GM23338 (cell line): ENCODE data around the gene FBLN1. TPM values are rescaled to one million over a fixed set of nuclear protein-coding genes. Genes with fewer than 3 reads are reported as not detected.

Experiments used
- ATAC-seq: fragments of 200-7000 bp; cut with Tn5 transposase; 3 replicates; pipeline ENCODE4 v1.9.1; 2020
- DNase-seq: peaks from one replicate; pipeline ENCODE4 v3.0.0-alpha.2; 2015; ENCODE audit warnings: low spot score
- H2AFZ ChIP-seq: fragments of 200-600 bp; sonication (generic); 2 replicates; pipeline ENCODE4 v1.8.0; 2016; ENCODE audit warnings: antibody characterized with exemption, mild to moderate bottlenecking, moderate library complexity
- H3F3A ChIP-seq: fragments of 200-600 bp; sonication (generic); replicated peaks from 2 replicates; pipeline ENCODE4 v1.8.0; 2017; ENCODE audit warnings: antibody characterized with exemption, mixed run types, low read depth
- H3K27ac ChIP-seq: fragments of 200-600 bp; sonication (generic); 2 replicates; pipeline ENCODE4 v1.6.1; 2016; ENCODE audit warnings: low read depth
- H3K27me3 ChIP-seq: fragments of 200-600 bp; sonication (generic); 2 replicates; pipeline ENCODE4 v1.8.0; 2016; ENCODE audit warnings: mild to moderate bottlenecking, mixed run types, moderate library complexity; ENCODE audit not compliant: insufficient read depth
- H3K36me3 ChIP-seq: fragments of 200-600 bp; sonication (generic); 2 replicates; pipeline ENCODE4 v1.8.0; 2016; ENCODE audit warnings: mild to moderate bottlenecking; ENCODE audit not compliant: insufficient read depth
- H3K4me1 ChIP-seq: fragments of 200-600 bp; sonication (generic); 2 replicates; pipeline ENCODE4 v1.8.0; 2016; ENCODE audit warnings: mild to moderate bottlenecking, moderate library complexity; ENCODE audit not compliant: insufficient read depth
- H3K4me2 ChIP-seq: fragments of 200-600 bp; sonication (generic); 2 replicates; pipeline ENCODE4 v1.7.1; 2017; ENCODE audit warnings: mixed run types
- H3K4me3 ChIP-seq: fragments of 200-600 bp; sonication (generic); 2 replicates; pipeline ENCODE4 v1.6.1; 2016; ENCODE audit warnings: mixed run types
- H3K79me2 ChIP-seq: fragments of 200-600 bp; sonication (generic); replicated peaks from 2 replicates; pipeline ENCODE4 v1.8.0; 2017; ENCODE audit warnings: mild to moderate bottlenecking; ENCODE audit not compliant: insufficient read depth
- H3K9me2 ChIP-seq: fragments of 200-600 bp; sonication (generic); 2 replicates; pipeline ENCODE4 v1.8.0; 2017; ENCODE audit not compliant: insufficient read depth
- H4K20me1 ChIP-seq: fragments of 200-600 bp; sonication (generic); replicated peaks from 2 replicates; pipeline ENCODE4 v1.8.0; 2017; ENCODE audit warnings: mild to moderate bottlenecking; ENCODE audit not compliant: insufficient read depth
- H3K27ac Mint-ChIP-seq: 2 replicates; pipeline ENCODE4 v1.8.0; 2020; ENCODE audit warnings: inconsistent platforms, mild to moderate bottlenecking, moderate library complexity, mixed read lengths
- H3K27me3 Mint-ChIP-seq: 3 replicates; pipeline ENCODE4 v1.8.0; 2022; ENCODE audit warnings: low read depth, mild to moderate bottlenecking, moderate library complexity, mixed read lengths, inconsistent platforms; ENCODE audit not compliant: insufficient read depth, poor library complexity
- H3K36me3 Mint-ChIP-seq: 3 replicates; pipeline ENCODE4 v1.8.0; 2021; ENCODE audit warnings: low read depth, mild to moderate bottlenecking, inconsistent platforms, moderate library complexity, mixed read lengths
- H3K4me1 Mint-ChIP-seq: 3 replicates; pipeline ENCODE4 v1.8.0; 2020; ENCODE audit warnings: mild to moderate bottlenecking, inconsistent platforms, mixed read lengths
- H3K4me3 Mint-ChIP-seq: 3 replicates; pipeline ENCODE4 v1.8.0; 2021; ENCODE audit warnings: moderate library complexity, mild to moderate bottlenecking, inconsistent platforms, mixed read lengths
- H3K9me3 Mint-ChIP-seq: 3 replicates; pipeline ENCODE4 v1.8.0; 2020; ENCODE audit warnings: moderate library complexity, mild to moderate bottlenecking, inconsistent platforms, mixed read lengths
- CREB1 ChIP-seq: fragments of 250-450 bp; sonication (Bioruptor Pico); IDR thresholded peaks from 2 replicates; pipeline ENCODE4 v1.5.0; 2020; ENCODE audit warnings: low read depth, mild to moderate bottlenecking, moderate library complexity
- EZH2phosphoT487 ChIP-seq: fragments of 200-600 bp; sonication (generic); IDR thresholded peaks from one replicate; pipeline ENCODE4 v1.8.1; 2018; ENCODE audit warnings: antibody characterized with exemption; ENCODE audit not compliant: unreplicated experiment
- POLR2AphosphoS5 ChIP-seq: IDR thresholded peaks from 2 replicates; pipeline ENCODE4 v1.6.1; 2016; ENCODE audit warnings: antibody characterized with exemption, low read depth
- ZNF114 ChIP-seq: fragments of 250-450 bp; sonication (Bioruptor Pico); IDR thresholded peaks from 2 replicates; pipeline ENCODE4 v1.5.0; 2020; ENCODE audit warnings: mild to moderate bottlenecking, moderate library complexity
- long read RNA-seq: library from polyadenylated mRNA; unstranded; transcript quantifications from one replicate; pipeline ENCODE4 v2.0.0, GENCODE V29; 2020; ENCODE audit not compliant: unreplicated experiment
- polyA plus RNA-seq: library from polyadenylated mRNA; unstranded; fragments of >200 nt; fragmentation: Nextera tagmentation; extraction: Ambion mirVana; gene quantifications from 2 replicates; pipeline ENCODE4 v1.2.1, GENCODE V29; 2016
- total RNA-seq: library from RNA; depleted of rRNA; stranded (reverse); fragments of >200 nt; shearing (Covaris generic); gene quantifications from 2 replicates; pipeline ENCODE4 v1.2.3, GENCODE V29; 2014; rRNA removed
- TF ChIP-seq, protein P1 (sequence below), 2 experiments: fragments of 200-600 bp in 1 of 2; sonication (generic) in 1 of 2; conservative IDR thresholded peaks; 2 replicates each; pipeline versions ENCODE4 v1.5.1 to v1.6.1; 2016 to 2017; ENCODE audit warnings: antibody characterized with exemption in 2 of 2, low read depth in 2 of 2, mild to moderate bottlenecking in 2 of 2, moderate library complexity in 1 of 2
- TF ChIP-seq, protein P2 (sequence below): IDR thresholded peaks from 2 replicates; pipeline ENCODE4 v1.6.1; 2016; ENCODE audit warnings: antibody characterized with exemption
- TF ChIP-seq, protein P3 (sequence below): fragments of 250-450 bp; sonication (Bioruptor Pico); IDR thresholded peaks from 2 replicates; pipeline ENCODE4 v1.5.0; 2020; ENCODE audit warnings: mild to moderate bottlenecking, moderate library complexity

Gene FBLN1, protein sequence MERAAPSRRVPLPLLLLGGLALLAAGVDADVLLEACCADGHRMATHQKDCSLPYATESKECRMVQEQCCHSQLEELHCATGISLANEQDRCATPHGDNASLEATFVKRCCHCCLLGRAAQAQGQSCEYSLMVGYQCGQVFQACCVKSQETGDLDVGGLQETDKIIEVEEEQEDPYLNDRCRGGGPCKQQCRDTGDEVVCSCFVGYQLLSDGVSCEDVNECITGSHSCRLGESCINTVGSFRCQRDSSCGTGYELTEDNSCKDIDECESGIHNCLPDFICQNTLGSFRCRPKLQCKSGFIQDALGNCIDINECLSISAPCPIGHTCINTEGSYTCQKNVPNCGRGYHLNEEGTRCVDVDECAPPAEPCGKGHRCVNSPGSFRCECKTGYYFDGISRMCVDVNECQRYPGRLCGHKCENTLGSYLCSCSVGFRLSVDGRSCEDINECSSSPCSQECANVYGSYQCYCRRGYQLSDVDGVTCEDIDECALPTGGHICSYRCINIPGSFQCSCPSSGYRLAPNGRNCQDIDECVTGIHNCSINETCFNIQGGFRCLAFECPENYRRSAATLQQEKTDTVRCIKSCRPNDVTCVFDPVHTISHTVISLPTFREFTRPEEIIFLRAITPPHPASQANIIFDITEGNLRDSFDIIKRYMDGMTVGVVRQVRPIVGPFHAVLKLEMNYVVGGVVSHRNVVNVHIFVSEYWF
- 134 and 137 TPM in 2 replicates for total RNA-seq
- 88.4 and 90.1 TPM in 2 replicates for polyA plus RNA-seq
- long read RNA-seq, transcript FBLN1-201 (15 exons, 2,251 nt), result major isoform, 105 of 135 reads
- long read RNA-seq, transcript FBLN1-202 (17 exons, 2,896 nt), result minor isoform, 10 of 135 reads
- long read RNA-seq, partial matches to known transcripts, result 8 of 135 reads
- long read RNA-seq, other reads (novel, unspliced or antisense), result 12 of 135 reads

DNA sequence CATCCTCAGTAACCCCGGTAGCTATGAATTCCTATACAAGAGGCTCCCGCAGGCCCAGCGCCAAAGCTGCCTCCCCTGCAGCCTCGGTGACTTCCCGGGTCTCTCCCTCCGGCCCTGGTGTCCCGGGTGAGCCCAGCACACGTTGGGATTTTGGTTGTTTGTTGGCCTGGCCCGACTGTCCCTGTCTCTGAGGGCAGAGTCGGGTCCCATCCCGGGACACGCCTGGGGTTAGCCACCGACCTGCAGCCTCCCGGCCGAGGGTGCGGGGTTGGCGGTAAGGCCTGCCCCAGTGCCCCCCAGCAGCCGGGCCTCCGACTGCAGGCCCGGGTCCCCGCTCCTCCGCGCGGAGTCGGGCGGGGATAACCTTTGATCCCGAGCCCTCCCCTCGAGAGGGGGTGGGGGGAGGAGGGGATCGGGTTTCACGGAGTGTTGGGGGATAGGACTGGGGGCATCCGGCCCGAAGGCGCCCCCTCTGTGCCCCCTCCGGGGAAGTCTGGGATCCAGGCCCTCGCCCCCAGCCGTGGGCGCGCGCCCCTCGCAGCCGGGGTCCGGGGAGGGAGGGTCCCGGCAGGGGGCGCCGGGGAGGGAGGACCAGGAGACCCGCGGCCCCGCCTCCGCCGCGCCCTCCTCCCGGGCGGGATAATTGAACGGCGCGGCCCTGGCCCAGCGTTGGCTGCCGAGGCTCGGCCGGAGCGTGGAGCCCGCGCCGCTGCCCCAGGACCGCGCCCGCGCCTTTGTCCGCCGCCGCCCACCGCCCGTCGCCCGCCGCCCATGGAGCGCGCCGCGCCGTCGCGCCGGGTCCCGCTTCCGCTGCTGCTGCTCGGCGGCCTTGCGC is at the start of gene FBLN1:
FBLN1 (plus strand) TSS at position 669 of the 835 bp plus-strand sequence; CDS start at position 772, 103 bp downstream.
- ATAC-seq, result peak; percentile 57
- Histone ChIP-seq H4K20me1 (0 out of 2 replicates have a peak, but pooled peaks cover 1% of the 10 kb centered on the region), H3K9me2 (no peaks in the 10 kb centered on the region), H3K79me2 (peaks cover 30% of the 10 kb centered on the region), H3K4me2 (peak within 1 kb of the TSS; percentile 97), H3K27me3 (no peaks in the 10 kb centered on the region), H3K4me1 (peaks cover 34% of the 10 kb centered on the region), H3K4me3 (peak within 1 kb of the TSS; percentile 86), H3K36me3 (no peaks in the 10 kb centered on the region), H3K27ac (peak within 1 kb of the TSS; percentile 93), H2AFZ (peak within 1 kb of the TSS; percentile 90), H3F3A (peaks cover 23% of the 10 kb centered on the region)
- Mint-ChIP-seq H3K27ac (peak within 1 kb of the TSS; percentile 95; the same call in 1 of the 2 replicates), H3K9me3 (peaks cover 3% of the 10 kb centered on the region; the same call in 1 of the 3 replicates), H3K36me3 (0 out of 3 replicates have a peak, but pooled peaks cover 3% of the 10 kb centered on the region), H3K4me3 (peak within 1 kb of the TSS; percentile 87), H3K27me3 (peaks cover 22% of the 10 kb centered on the region), H3K4me1 (peaks cover 43% of the 10 kb centered on the region)
- TF ChIP-seq, protein P1, sequence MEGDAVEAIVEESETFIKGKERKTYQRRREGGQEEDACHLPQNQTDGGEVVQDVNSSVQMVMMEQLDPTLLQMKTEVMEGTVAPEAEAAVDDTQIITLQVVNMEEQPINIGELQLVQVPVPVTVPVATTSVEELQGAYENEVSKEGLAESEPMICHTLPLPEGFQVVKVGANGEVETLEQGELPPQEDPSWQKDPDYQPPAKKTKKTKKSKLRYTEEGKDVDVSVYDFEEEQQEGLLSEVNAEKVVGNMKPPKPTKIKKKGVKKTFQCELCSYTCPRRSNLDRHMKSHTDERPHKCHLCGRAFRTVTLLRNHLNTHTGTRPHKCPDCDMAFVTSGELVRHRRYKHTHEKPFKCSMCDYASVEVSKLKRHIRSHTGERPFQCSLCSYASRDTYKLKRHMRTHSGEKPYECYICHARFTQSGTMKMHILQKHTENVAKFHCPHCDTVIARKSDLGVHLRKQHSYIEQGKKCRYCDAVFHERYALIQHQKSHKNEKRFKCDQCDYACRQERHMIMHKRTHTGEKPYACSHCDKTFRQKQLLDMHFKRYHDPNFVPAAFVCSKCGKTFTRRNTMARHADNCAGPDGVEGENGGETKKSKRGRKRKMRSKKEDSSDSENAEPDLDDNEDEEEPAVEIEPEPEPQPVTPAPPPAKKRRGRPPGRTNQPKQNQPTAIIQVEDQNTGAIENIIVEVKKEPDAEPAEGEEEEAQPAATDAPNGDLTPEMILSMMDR (conservative IDR thresholded peaks at IDR 0.05; ENCODE audit: low read depth in 2 of 2), result peak in 1 of 2 experiments; percentile 24; a peak in 1 of 4 replicates
- TF ChIP-seq CREB1 (CRISPR knock-in tag), result 0 out of 2 replicates have a peak, but pooled peaks have one; percentile 1
- peak; percentile 64 for TF ChIP-seq POLR2AphosphoS5
- TF ChIP-seq, protein P2, sequence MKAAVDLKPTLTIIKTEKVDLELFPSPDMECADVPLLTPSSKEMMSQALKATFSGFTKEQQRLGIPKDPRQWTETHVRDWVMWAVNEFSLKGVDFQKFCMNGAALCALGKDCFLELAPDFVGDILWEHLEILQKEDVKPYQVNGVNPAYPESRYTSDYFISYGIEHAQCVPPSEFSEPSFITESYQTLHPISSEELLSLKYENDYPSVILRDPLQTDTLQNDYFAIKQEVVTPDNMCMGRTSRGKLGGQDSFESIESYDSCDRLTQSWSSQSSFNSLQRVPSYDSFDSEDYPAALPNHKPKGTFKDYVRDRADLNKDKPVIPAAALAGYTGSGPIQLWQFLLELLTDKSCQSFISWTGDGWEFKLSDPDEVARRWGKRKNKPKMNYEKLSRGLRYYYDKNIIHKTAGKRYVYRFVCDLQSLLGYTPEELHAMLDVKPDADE, result 0 out of 2 replicates have a peak, but pooled peaks have one; percentile 20
- no peak for TF ChIP-seq ZNF114 (CRISPR knock-in tag)
- TF ChIP-seq EZH2phosphoT487, result no peak
- TF ChIP-seq, protein P3, sequence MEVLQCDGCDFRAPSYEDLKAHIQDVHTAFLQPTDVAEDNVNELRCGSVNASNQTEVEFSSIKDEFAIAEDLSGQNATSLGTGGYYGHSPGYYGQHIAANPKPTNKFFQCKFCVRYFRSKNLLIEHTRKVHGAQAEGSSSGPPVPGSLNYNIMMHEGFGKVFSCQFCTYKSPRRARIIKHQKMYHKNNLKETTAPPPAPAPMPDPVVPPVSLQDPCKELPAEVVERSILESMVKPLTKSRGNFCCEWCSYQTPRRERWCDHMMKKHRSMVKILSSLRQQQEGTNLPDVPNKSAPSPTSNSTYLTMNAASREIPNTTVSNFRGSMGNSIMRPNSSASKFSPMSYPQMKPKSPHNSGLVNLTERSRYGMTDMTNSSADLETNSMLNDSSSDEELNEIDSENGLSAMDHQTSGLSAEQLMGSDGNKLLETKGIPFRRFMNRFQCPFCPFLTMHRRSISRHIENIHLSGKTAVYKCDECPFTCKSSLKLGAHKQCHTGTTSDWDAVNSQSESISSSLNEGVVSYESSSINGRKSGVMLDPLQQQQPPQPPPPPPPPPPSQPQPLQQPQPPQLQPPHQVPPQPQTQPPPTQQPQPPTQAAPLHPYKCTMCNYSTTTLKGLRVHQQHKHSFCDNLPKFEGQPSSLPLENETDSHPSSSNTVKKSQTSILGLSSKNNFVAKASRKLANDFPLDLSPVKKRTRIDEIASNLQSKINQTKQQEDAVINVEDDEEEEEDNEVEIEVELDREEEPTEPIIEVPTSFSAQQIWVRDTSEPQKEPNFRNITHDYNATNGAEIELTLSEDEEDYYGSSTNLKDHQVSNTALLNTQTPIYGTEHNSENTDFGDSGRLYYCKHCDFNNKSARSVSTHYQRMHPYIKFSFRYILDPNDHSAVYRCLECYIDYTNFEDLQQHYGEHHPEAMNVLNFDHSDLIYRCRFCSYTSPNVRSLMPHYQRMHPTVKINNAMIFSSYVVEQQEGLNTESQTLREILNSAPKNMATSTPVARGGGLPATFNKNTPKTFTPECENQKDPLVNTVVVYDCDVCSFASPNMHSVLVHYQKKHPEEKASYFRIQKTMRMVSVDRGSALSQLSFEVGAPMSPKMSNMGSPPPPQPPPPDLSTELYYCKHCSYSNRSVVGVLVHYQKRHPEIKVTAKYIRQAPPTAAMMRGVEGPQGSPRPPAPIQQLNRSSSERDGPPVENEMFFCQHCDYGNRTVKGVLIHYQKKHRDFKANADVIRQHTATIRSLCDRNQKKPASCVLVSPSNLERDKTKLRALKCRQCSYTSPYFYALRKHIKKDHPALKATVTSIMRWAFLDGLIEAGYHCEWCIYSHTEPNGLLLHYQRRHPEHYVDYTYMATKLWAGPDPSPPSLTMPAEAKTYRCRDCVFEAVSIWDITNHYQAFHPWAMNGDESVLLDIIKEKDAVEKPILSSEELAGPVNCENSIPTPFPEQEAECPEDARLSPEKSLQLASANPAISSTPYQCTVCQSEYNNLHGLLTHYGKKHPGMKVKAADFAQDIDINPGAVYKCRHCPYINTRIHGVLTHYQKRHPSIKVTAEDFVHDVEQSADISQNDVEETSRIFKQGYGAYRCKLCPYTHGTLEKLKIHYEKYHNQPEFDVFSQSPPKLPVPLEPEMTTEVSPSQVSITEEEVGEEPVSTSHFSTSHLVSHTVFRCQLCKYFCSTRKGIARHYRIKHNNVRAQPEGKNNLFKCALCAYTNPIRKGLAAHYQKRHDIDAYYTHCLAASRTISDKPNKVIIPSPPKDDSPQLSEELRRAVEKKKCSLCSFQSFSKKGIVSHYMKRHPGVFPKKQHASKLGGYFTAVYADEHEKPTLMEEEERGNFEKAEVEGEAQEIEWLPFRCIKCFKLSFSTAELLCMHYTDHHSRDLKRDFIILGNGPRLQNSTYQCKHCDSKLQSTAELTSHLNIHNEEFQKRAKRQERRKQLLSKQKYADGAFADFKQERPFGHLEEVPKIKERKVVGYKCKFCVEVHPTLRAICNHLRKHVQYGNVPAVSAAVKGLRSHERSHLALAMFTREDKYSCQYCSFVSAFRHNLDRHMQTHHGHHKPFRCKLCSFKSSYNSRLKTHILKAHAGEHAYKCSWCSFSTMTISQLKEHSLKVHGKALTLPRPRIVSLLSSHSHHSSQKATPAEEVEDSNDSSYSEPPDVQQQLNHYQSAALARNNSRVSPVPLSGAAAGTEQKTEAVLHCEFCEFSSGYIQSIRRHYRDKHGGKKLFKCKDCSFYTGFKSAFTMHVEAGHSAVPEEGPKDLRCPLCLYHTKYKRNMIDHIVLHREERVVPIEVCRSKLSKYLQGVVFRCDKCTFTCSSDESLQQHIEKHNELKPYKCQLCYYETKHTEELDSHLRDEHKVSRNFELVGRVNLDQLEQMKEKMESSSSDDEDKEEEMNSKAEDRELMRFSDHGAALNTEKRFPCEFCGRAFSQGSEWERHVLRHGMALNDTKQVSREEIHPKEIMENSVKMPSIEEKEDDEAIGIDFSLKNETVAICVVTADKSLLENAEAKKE (CRISPR knock-in tag), result no peak
- DNase-seq, result peak; percentile 85
